ENCODE results near the gene SNRNP25. TPM values are rescaled to one million over a fixed set of nuclear protein-coding genes. Genes with fewer than 3 reads are reported as not detected.

The SNRNP25 gene
- total and polyA plus RNA-seq, 8 donors: 19.1 to 51.5 (median 39.5) TPM

GRCh38 chr16:41439-42068, 12.1 kb upstream of the SNRNP25 start:
- intact Hi-C loops (cut with DNase I): no loop called here
- ATAC-seq (no peak), DNase-seq (peak in 1 of 4 donors; percentile 43)
- no peak overlapping the region for H3K4me3 ChIP-seq
- H3K27ac ChIP-seq: no peak overlapping the region
- H3K27me3 ChIP-seq: no peaks in the 10 kb centered on the region
- no peaks in the 10 kb centered on the region for H3K9me3 ChIP-seq
- H3K4me1 ChIP-seq: peaks cover 0 to 15% of the 10 kb centered on the region in 2 donors
- peaks cover 0 to 41% of the 10 kb centered on the region in 2 donors for H3K36me3 ChIP-seq
- TF ChIP-seq CTCF (IDR thresholded peaks at IDR 0.05): no peak

GRCh38 chr16:42069-42457, 11.6 kb upstream of the SNRNP25 start:
- Histone ChIP-seq H3K4me3 (no peak overlapping the region), H3K4me1 (peaks cover 0 to 15% of the 10 kb centered on the region in 2 donors), H3K27me3 (no peaks in the 10 kb centered on the region), H3K27ac (no peak overlapping the region), H3K9me3 (no peaks in the 10 kb centered on the region), H3K36me3 (peaks cover 0 to 46% of the 10 kb centered on the region in 2 donors)
- TF ChIP-seq CTCF (IDR thresholded peaks at IDR 0.05): no peak
- ATAC-seq (no peak), DNase-seq (peak in 1 of 4 donors; percentile 28)
- intact Hi-C loops (cut with DNase I): no loop called here

- Histone ChIP-seq H3K36me3 (peaks cover 0 to 50% of the 10 kb centered on the region in 2 donors), H3K27me3 (no peaks in the 10 kb centered on the region), H3K9me3 (no peaks in the 10 kb centered on the region), H3K4me3 (no peak overlapping the region), H3K27ac (no peak overlapping the region), H3K4me1 (peaks cover 0 to 15% of the 10 kb centered on the region in 2 donors)
- TF ChIP-seq CTCF (IDR thresholded peaks at IDR 0.05): no peak
- ATAC-seq (no peak), DNase-seq (no peak)
- intact Hi-C loops (cut with DNase I): no loop called here
These were observed 10.9 kb upstream of the SNRNP25 start for GRCh38 chr16:42691-43090.

- intact Hi-C loops (cut with DNase I): no loop called here
- no peaks in the 10 kb centered on the region for H3K9me3 ChIP-seq
These were observed 10.3 kb upstream of the SNRNP25 start for GRCh38 chr16:43294-43693.

GRCh38 chr16:44655-45054, 9.0 kb upstream of the SNRNP25 start:
- ATAC-seq (no peak), DNase-seq (no peak)
- no peak overlapping the region for H3K27ac ChIP-seq
- H3K4me1 ChIP-seq: peaks cover 0 to 1% of the 10 kb centered on the region in 2 donors
- intact Hi-C loops (cut with DNase I): no loop called here
- H3K9me3 ChIP-seq: no peaks in the 10 kb centered on the region
- no peaks in the 10 kb centered on the region for H3K27me3 ChIP-seq
- no peak overlapping the region for H3K4me3 ChIP-seq
- H3K36me3 ChIP-seq: peaks cover 0 to 55% of the 10 kb centered on the region in 2 donors
- no peak for TF ChIP-seq CTCF (IDR thresholded peaks at IDR 0.05)

More at GRCh38 chr16:43294-43693, 10.3 kb upstream of the SNRNP25 start:
- H3K27me3 ChIP-seq: no peaks in the 10 kb centered on the region
- peaks cover 0 to 15% of the 10 kb centered on the region in 2 donors for H3K4me1 ChIP-seq
- DNase-seq (no peak), ATAC-seq (no peak)
- H3K27ac ChIP-seq: no peak overlapping the region
- no peak for TF ChIP-seq CTCF (IDR thresholded peaks at IDR 0.05)
- no peak overlapping the region for H3K4me3 ChIP-seq
- H3K36me3 ChIP-seq: peaks cover 0 to 54% of the 10 kb centered on the region in 2 donors

All from left lung (tissue), 10 donors.